HepG2 (cell line): Measurements from ENCODE around the gene INHBC. TPM values are rescaled to one million over a fixed set of nuclear protein-coding genes. Genes with fewer than 3 reads are reported as not detected.

Experiments used
- AKNA ChIP-seq: sonication (generic); formaldehyde crosslinking; IDR thresholded peaks from 2 replicates; pipeline ENCODE4 v1.4.0; 2020; ENCODE audit warnings: missing genetic modification reagents, borderline replicate concordance
- CBX5 ChIP-seq: sonication (generic); formaldehyde crosslinking; IDR thresholded peaks from 2 replicates; pipeline ENCODE4 v1.4.0; 2020; ENCODE audit warnings: missing genetic modification reagents, borderline replicate concordance
- HMG20A ChIP-seq: IDR thresholded peaks from 2 replicates; pipeline ENCODE4 v1.6.1; 2016; ENCODE audit warnings: borderline replicate concordance
- PBX3 ChIP-seq: sonication (generic); formaldehyde crosslinking; IDR thresholded peaks from 2 replicates; pipeline ENCODE4 v1.8.1; 2023; ENCODE audit warnings: missing genetic modification reagents, inconsistent platforms, borderline replicate concordance
- POLR2G ChIP-seq: fragments of 200-400 bp; formaldehyde crosslinking; IDR thresholded peaks from 2 replicates; pipeline ENCODE4 v1.6.1; 2018; ENCODE audit warnings: mild to moderate bottlenecking, low read depth, low read length, moderate library complexity
- SIX4 ChIP-seq: sonication (generic); formaldehyde crosslinking; IDR thresholded peaks from 2 replicates; pipeline ENCODE4 v1.4.0; 2020; ENCODE audit warnings: missing genetic modification reagents
- SP5 ChIP-seq: IDR thresholded peaks from 2 replicates; pipeline ENCODE4 v1.6.1; 2016; ENCODE audit warnings: low read depth, borderline replicate concordance
- SSRP1 ChIP-seq: IDR thresholded peaks from 2 replicates; pipeline ENCODE4 v1.6.1; 2016; ENCODE audit warnings: control low read depth
- ZBTB25 ChIP-seq: IDR thresholded peaks from 2 replicates; pipeline ENCODE4 v1.6.1; 2018; ENCODE audit warnings: missing genetic modification reagents
- ZBTB38 ChIP-seq: sonication (generic); formaldehyde crosslinking; IDR thresholded peaks from 2 replicates; pipeline ENCODE4 v1.5.1; 2020; ENCODE audit warnings: mild to moderate bottlenecking, missing genetic modification reagents
- ZC3H13 ChIP-seq: sonication (generic); formaldehyde crosslinking; IDR thresholded peaks from 2 replicates; pipeline ENCODE4 v1.8.1; 2023; ENCODE audit warnings: mild to moderate bottlenecking, missing genetic modification reagents, moderate library complexity
- ZFAT ChIP-seq: sonication (generic); formaldehyde crosslinking; conservative IDR thresholded peaks from 2 replicates; pipeline ENCODE4 v1.8.1; 2023; ENCODE audit warnings: missing genetic modification reagents, inconsistent platforms
- ZFP36 ChIP-seq: fragments of 150-350 bp; IDR thresholded peaks from 2 replicates; pipeline ENCODE4 v1.6.1; 2018; ENCODE audit warnings: borderline replicate concordance, low read length, low read depth; ENCODE audit not compliant: partially characterized antibody
- ZNF446 ChIP-seq: sonication (generic); formaldehyde crosslinking; IDR thresholded peaks from 2 replicates; pipeline ENCODE4 v1.5.0; 2020; ENCODE audit warnings: mild to moderate bottlenecking, missing genetic modification reagents
- ZNF501 ChIP-seq: sonication (generic); formaldehyde crosslinking; IDR thresholded peaks from 2 replicates; pipeline ENCODE4 v1.5.1; 2020; ENCODE audit warnings: mild to moderate bottlenecking, moderate library complexity, missing genetic modification reagents
- ZNF678 ChIP-seq: sonication (generic); formaldehyde crosslinking; IDR thresholded peaks from 2 replicates; pipeline ENCODE4 v1.4.0; 2020; ENCODE audit warnings: mild to moderate bottlenecking, missing genetic modification reagents
- ZSCAN12 ChIP-seq: sonication (generic); formaldehyde crosslinking; IDR thresholded peaks from 2 replicates; pipeline ENCODE4 v1.9.0; 2021; ENCODE audit warnings: mild to moderate bottlenecking, missing genetic modification reagents
- polyA plus RNA-seq, 8 experiments: library from polyadenylated mRNA; depleted of rRNA in 3 of 8; stranded (reverse) in 7 of 8; unstranded in 1 of 8; fragments of >200 nt; fragmentation: Illumina TruSeq in 4 of 8; extraction: Trizol in 4 of 8; gene quantifications; 2 replicates each; pipeline versions ENCODE4 v1.2.1 to v1.2.3, GENCODE V29; 2011 to 2016; ENCODE audit warnings: low read depth in 4 of 8, missing spikeins in 1 of 8, mixed read lengths in 1 of 8; ENCODE audit not compliant: insufficient read depth in 1 of 8
- total RNA-seq, 5 experiments: library from RNA; depleted of rRNA; stranded (reverse); fragments of >200 nt; fragmentation: Illumina TruSeq; extraction: Trizol; gene quantifications; 2 replicates each; pipeline ENCODE4 v1.2.3, GENCODE V29; 2016; ENCODE audit warnings: low read depth in 1 of 5
- TF ChIP-seq, protein P1 (sequence below): sonication (generic); IDR thresholded peaks from 2 replicates; pipeline ENCODE4 v1.6.1; 2016; ENCODE audit warnings: low read depth, borderline replicate concordance
- TF ChIP-seq, protein P2 (sequence below): IDR thresholded peaks from 2 replicates; pipeline ENCODE4 v1.6.1; 2016
- TF ChIP-seq, protein P3 (sequence below): sonication (generic); formaldehyde crosslinking; IDR thresholded peaks from 2 replicates; pipeline ENCODE4 v1.5.0; 2020; ENCODE audit warnings: mild to moderate bottlenecking, low read depth, missing genetic modification reagents, borderline replicate concordance

INHBC gene
- total and polyA plus RNA-seq, 2 of the 13 experiments (the other 11 are each of a cell fraction or from before 2014, with no cell fraction given) = 1.8 to 13.8 TPM

- TF ChIP-seq ZSCAN12 (CRISPR knock-in tag) = no peak
- no peak for TF ChIP-seq SIX4 (CRISPR knock-in tag)
- TF ChIP-seq ZC3H13 (CRISPR knock-in tag) = no peak
- TF ChIP-seq POLR2G = peak; percentile 4
- TF ChIP-seq ZFP36 = no peak
- TF ChIP-seq ZNF446 (CRISPR knock-in tag) = no peak
- TF ChIP-seq ZNF501 (CRISPR knock-in tag) = peak; percentile 39; the same call in 1 of the 2 replicates
- TF ChIP-seq, protein P1, sequence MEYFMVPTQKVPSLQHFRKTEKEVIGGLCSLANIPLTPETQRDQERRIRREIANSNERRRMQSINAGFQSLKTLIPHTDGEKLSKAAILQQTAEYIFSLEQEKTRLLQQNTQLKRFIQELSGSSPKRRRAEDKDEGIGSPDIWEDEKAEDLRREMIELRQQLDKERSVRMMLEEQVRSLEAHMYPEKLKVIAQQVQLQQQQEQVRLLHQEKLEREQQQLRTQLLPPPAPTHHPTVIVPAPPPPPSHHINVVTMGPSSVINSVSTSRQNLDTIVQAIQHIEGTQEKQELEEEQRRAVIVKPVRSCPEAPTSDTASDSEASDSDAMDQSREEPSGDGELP = no peak
- TF ChIP-seq SSRP1 (CRISPR knock-in tag) = peak; percentile 11; the same call in 1 of the 2 replicates
- TF ChIP-seq ZBTB38 (CRISPR knock-in tag) = no peak
- no peak for TF ChIP-seq ZFAT
- no peak for TF ChIP-seq SP5 (CRISPR knock-in tag)
- no peak for TF ChIP-seq CBX5 (CRISPR knock-in tag)
- no peak for TF ChIP-seq HMG20A (CRISPR knock-in tag)
- TF ChIP-seq AKNA (CRISPR knock-in tag) = no peak
- TF ChIP-seq ZNF678 = 0 out of 2 replicates have a peak, but pooled peaks have one; percentile 54
- no peak for TF ChIP-seq ZBTB25 (CRISPR knock-in tag)
- no peak for TF ChIP-seq PBX3 (CRISPR knock-in tag)
- TF ChIP-seq, protein P2, sequence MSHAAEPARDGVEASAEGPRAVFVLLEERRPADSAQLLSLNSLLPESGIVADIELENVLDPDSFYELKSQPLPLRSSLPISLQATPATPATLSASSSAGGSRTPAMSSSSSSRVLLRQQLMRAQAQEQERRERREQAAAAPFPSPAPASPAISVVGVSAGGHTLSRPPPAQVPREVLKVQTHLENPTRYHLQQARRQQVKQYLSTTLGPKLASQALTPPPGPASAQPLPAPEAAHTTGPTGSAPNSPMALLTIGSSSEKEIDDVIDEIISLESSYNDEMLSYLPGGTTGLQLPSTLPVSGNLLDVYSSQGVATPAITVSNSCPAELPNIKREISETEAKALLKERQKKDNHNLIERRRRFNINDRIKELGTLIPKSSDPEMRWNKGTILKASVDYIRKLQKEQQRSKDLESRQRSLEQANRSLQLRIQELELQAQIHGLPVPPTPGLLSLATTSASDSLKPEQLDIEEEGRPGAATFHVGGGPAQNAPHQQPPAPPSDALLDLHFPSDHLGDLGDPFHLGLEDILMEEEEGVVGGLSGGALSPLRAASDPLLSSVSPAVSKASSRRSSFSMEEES (CRISPR knock-in tag) = no peak
- TF ChIP-seq, protein P3, sequence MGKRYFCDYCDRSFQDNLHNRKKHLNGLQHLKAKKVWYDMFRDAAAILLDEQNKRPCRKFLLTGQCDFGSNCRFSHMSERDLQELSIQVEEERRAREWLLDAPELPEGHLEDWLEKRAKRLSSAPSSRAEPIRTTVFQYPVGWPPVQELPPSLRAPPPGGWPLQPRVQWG (CRISPR knock-in tag) = no peak
Observed at GRCh38 chr12:57455374-57456144, 21.0 kb downstream of the INHBC start (continued).
